H1 (cell line): Measurements from ENCODE around the gene CYGB.

Source experiments
- CTCF ChIP-seq, 3 experiments: IDR thresholded peaks; 1 replicate in 2 of 3; 2 replicates in 1 of 3; pipeline versions ENCODE4 v1.5.1 to v1.6.1; 2011; ENCODE audit warnings: low read length in 3 of 3, mild to moderate bottlenecking in 3 of 3, inconsistent platforms in 2 of 3, low read depth in 1 of 3, moderate library complexity in 1 of 3; ENCODE audit not compliant: insufficient read depth in 1 of 3; ENCODE audit errors: control extremely low read depth in 1 of 3
- EP300 ChIP-seq, 2 experiments: IDR thresholded peaks; 1 replicate in 1 of 2; 2 replicates in 1 of 2; pipeline ENCODE4 v1.6.1; 2011 to 2012; ENCODE audit warnings: low read depth in 2 of 2, low read length in 2 of 2, mild to moderate bottlenecking in 2 of 2, borderline replicate concordance in 1 of 2, inconsistent platforms in 1 of 2, moderate library complexity in 1 of 2
- POLR2A ChIP-seq, 2 experiments: IDR thresholded peaks; 1 replicate in 1 of 2; 2 replicates in 1 of 2; pipeline ENCODE4 v1.6.1; 2011; ENCODE audit warnings: low read depth in 2 of 2, low read length in 2 of 2, mild to moderate bottlenecking in 2 of 2; ENCODE audit errors: control extremely low read depth in 1 of 2
- POLR2AphosphoS5 ChIP-seq: IDR thresholded peaks from 2 replicates; pipeline ENCODE4 v1.6.1; 2011; ENCODE audit warnings: low read depth, low read length
- SIX5 ChIP-seq: IDR thresholded peaks from 2 replicates; pipeline ENCODE4 v1.6.1; 2011; ENCODE audit warnings: mild to moderate bottlenecking, low read depth, low read length
- SP1 ChIP-seq: IDR thresholded peaks from 2 replicates; pipeline ENCODE4 v1.6.1; 2011; ENCODE audit warnings: low read depth, low read length
- SP2 ChIP-seq: IDR thresholded peaks from 2 replicates; pipeline ENCODE4 v1.6.1; 2012; ENCODE audit warnings: mild to moderate bottlenecking, low read length, inconsistent platforms
- ZNF274 ChIP-seq: IDR thresholded peaks from 2 replicates; pipeline ENCODE4 v1.7.0; 2012; ENCODE audit warnings: low read length, borderline replicate concordance; ENCODE audit errors: extremely low read depth
- TF ChIP-seq, protein P1 (sequence below): IDR thresholded peaks from 2 replicates; pipeline ENCODE4 v1.6.1; 2012; ENCODE audit warnings: inconsistent platforms
- TF ChIP-seq, protein P2 (sequence below): IDR thresholded peaks from 2 replicates; pipeline ENCODE4 v1.6.1; 2011; ENCODE audit warnings: low read length, improper control_type of control experiment

GRCh38 chr17:76528528-76529223, 8.8 kb downstream of the CYGB start:
- TF ChIP-seq POLR2AphosphoS5 (no peak), CTCF (IDR thresholded peaks at IDR 0.05; ENCODE audit: control extremely low read depth in 1 of 3, insufficient read depth in 1 of 3, low read depth in 1 of 3, low read length in 3 of 3) (no peak), EP300 (IDR thresholded peaks at IDR 0.05; ENCODE audit: borderline replicate concordance in 1 of 2, low read depth in 2 of 2, low read length in 2 of 2) (no peak), SIX5 (no peak), SP1 (no peak), SP2 (no peak), ZNF274 (no peak), POLR2A (IDR thresholded peaks at IDR 0.05; ENCODE audit: control extremely low read depth in 1 of 2, low read depth in 2 of 2, low read length in 2 of 2) (no peak)
- TF ChIP-seq, protein P1, sequence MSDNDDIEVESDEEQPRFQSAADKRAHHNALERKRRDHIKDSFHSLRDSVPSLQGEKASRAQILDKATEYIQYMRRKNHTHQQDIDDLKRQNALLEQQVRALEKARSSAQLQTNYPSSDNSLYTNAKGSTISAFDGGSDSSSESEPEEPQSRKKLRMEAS = no peak
- TF ChIP-seq, protein P2, sequence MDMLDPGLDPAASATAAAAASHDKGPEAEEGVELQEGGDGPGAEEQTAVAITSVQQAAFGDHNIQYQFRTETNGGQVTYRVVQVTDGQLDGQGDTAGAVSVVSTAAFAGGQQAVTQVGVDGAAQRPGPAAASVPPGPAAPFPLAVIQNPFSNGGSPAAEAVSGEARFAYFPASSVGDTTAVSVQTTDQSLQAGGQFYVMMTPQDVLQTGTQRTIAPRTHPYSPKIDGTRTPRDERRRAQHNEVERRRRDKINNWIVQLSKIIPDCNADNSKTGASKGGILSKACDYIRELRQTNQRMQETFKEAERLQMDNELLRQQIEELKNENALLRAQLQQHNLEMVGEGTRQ = no peak
